Upper lobe of left lung (tissue), 4 donors: ENCODE data around the gene SMOC1.

Experiments used
- CTCF ChIP-seq, 6 experiments: fragments of 450-650 bp in 4 of 6; fragments of 200-600 bp in 2 of 6; sonication (generic) in 2 of 6; IDR thresholded peaks; one replicate each; pipeline ENCODE4 v1.5.1; 2016 to 2019; ENCODE audit warnings: antibody characterized with exemption in 6 of 6
- EP300 ChIP-seq, 4 donors: sonication (generic); formaldehyde crosslinking; IDR thresholded peaks; one replicate each; pipeline ENCODE4 v1.5.1; 2017; ENCODE audit warnings: antibody characterized with exemption in 4 of 4, control low read depth in 2 of 4
- POLR2A ChIP-seq, 4 donors: fragments of 450-650 bp; IDR thresholded peaks; one replicate each; pipeline ENCODE4 v1.5.1; 2016 to 2017; ENCODE audit warnings: antibody characterized with exemption in 4 of 4, mild to moderate bottlenecking in 2 of 4
- POLR2AphosphoS5 ChIP-seq, 2 donors: sonication (generic); formaldehyde crosslinking; IDR thresholded peaks; one replicate each; pipeline ENCODE4 v1.5.1; 2017; ENCODE audit warnings: antibody characterized with exemption in 2 of 2

GRCh38 chr14:69858801-69859200, 20.4 kb upstream of the SMOC1 start:
- TF ChIP-seq CTCF (IDR thresholded peaks at IDR 0.05) (no peak), EP300 (IDR thresholded peaks at IDR 0.05) (no peak), POLR2A (IDR thresholded peaks at IDR 0.05) (no peak), POLR2AphosphoS5 (IDR thresholded peaks at IDR 0.05) (no peak)
